Activated naive CD4-positive, alpha-beta T cell treated with anti-CD3 and anti-CD28 coated beads, Interleukin-2, amount 10 ng/mL, durations not matched to agents 7 days and 5 days (primary cell): ENCODE data around the gene FARS2.
A peak's percentile ranks its signal among the peaks of the same experiment; 100 is the strongest.

Source experiments
- CTCF ChIA-PET: fragments of 350-600 bp; sonication (Branson Sonifier 250); formaldehyde crosslinking; loops from one replicate; lab custom pipeline; 2021; ENCODE audit warnings: antibody characterized with exemption; lab: Charles Lee
- DNase-seq: peaks from one replicate; pipeline ENCODE4 v3.0.0-alpha.2; 2020
- H3K27ac Mint-ChIP-seq: one replicate; pipeline ENCODE4 v1.8.0; 2021; ENCODE audit warnings: mild to moderate bottlenecking, moderate library complexity, mixed read lengths
- H3K27me3 Mint-ChIP-seq: one replicate; pipeline ENCODE4 v1.8.0; 2021; ENCODE audit warnings: mild to moderate bottlenecking, mixed read lengths
- H3K36me3 Mint-ChIP-seq: one replicate; pipeline ENCODE4 v1.8.0; 2021; ENCODE audit warnings: mixed read lengths
- H3K4me1 Mint-ChIP-seq: one replicate; pipeline ENCODE4 v1.8.0; 2021; ENCODE audit warnings: mixed read lengths
- H3K4me3 Mint-ChIP-seq: one replicate; pipeline ENCODE4 v1.8.0; 2021; ENCODE audit warnings: mild to moderate bottlenecking, moderate library complexity, mixed read lengths
- H3K9me3 Mint-ChIP-seq: one replicate; pipeline ENCODE4 v1.8.0; 2021; ENCODE audit warnings: mixed read lengths

The FARS2 gene

DNA sequence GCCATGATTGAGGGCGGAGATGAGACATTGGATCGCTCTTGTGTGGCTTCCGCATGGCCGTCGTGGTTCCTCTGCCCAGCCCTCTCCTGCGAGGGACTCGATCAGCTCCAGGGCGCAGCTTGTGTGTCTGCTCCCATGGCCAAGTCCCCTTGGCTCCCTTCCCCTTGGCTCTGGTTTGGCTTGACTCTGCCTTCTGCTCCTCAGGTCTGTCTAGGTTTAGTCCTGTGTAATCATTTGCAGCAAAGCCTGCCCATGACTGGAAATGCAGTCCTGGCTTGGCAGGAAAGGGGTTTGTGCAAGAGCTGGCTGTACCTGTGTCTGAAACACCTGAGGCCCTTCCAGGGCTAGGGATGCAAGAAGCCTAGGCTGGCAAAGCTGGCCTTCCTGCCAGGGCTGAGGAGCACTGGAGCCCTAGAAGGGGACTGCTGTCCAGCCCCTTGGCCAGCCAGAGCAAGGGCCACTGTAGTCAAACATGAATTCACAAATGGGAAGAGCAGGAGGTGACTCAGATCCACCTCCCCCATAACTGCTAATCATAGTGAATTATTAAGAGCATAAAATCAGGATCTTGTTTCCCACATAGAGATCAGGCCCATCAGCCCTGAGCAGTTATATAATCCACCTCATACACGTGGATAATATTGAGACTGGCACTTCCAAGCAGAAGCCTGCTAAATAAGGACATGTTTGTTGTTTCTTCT lies 196.8 kb downstream of the FARS2 start:
- H3K27me3 Mint-ChIP-seq, result no peaks in the 10 kb centered on the region
- CTCF ChIA-PET, result interaction anchor here (1.0 kb wide), 1 partner anchor 13 kb away, joined by 4 read pairs; no protein-coding TSS in a partner anchor
- peaks cover 10% of the 10 kb centered on the region for H3K4me1 Mint-ChIP-seq
- DNase-seq, result no peak
- H3K36me3 Mint-ChIP-seq, result no peaks in the 10 kb centered on the region
- H3K4me3 Mint-ChIP-seq, result no peak overlapping the region
- H3K27ac Mint-ChIP-seq, result no peak overlapping the region
- H3K9me3 Mint-ChIP-seq, result no peaks in the 10 kb centered on the region

DNA sequence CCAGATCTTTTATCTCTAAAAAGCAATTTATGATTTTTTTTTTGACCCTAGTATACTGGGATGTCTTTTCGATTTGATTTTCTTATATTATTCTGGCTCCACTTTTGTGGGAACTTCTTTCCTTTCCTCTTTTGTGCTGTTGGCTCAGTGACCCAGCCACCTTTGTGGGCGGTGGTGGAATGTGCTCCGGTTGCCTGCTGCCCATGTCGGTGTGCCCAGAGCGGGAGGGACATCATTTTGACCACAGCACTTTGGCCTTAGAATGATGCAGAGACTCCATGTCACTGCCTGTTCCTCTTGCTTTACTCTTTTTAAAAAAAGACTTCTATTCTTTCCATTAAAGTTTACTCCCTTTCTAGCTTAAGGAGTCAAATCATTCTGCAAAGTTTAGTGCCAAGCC lies 198.0 kb downstream of the FARS2 start:
- Mint-ChIP-seq H3K4me3 (no peak overlapping the region), H3K4me1 (peaks cover 10% of the 10 kb centered on the region), H3K9me3 (no peaks in the 10 kb centered on the region), H3K27ac (no peak overlapping the region), H3K27me3 (no peaks in the 10 kb centered on the region), H3K36me3 (no peaks in the 10 kb centered on the region)
- CTCF ChIA-PET, result no interaction called here
- no peak for DNase-seq

DNA sequence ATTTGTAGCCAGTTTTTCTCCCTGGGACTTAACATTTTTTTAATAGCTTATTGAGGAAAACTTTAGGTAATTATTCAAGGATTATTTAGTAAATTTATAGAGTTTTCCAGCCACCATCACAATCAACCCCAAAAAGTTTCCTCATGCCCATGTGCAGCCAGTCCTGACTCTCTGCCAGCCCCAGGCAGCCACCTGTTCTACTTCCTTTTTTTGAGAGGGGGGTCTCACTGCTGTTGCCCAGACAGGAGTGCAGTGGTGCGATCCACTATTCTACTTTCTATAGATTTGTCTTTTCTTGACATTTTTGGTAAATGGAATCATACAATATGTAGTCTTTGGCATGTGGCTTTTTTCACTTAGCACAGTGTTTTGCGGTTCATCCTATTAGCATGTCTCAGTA lies 200.1 kb downstream of the FARS2 start:
- CTCF ChIA-PET, result interaction anchor here (0.7 to 1.1 kb wide), 2 partner anchors 10 to 170 kb away, joined by 3 to 5 read pairs; no protein-coding TSS in a partner anchor
- peaks cover 10% of the 10 kb centered on the region for H3K4me1 Mint-ChIP-seq
- no peaks in the 10 kb centered on the region for H3K27me3 Mint-ChIP-seq
- H3K36me3 Mint-ChIP-seq, result no peaks in the 10 kb centered on the region
- H3K27ac Mint-ChIP-seq, result no peak overlapping the region
- no peaks in the 10 kb centered on the region for H3K9me3 Mint-ChIP-seq
- DNase-seq, result no peak
- no peak overlapping the region for H3K4me3 Mint-ChIP-seq

DNA sequence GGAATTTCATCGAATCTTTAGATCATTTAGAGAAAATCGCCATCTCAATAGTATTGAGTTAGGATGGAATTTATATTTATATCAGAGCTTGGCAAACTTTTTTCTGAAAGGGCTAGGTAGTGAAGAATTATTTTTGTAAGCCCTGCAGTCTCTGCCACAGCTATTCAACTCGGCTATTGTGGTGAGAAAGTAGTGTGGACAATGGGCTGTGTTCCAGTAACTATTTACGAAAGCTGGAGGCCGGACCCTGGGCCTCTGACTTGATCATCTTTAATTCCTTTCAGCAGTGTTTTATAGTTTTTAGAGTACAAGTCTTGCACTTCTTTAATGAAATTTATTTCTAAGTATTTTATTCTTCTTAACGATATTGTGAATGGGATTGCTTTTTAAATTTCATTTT lies 201.5 kb downstream of the FARS2 start:
- DNase-seq, result no peak
- H3K4me1 Mint-ChIP-seq, result peaks cover 10% of the 10 kb centered on the region
- H3K4me3 Mint-ChIP-seq, result no peak overlapping the region
- CTCF ChIA-PET, result interaction anchor here (0.6 kb wide), 1 partner anchor 388 kb away, joined by 3 read pairs; no protein-coding TSS in a partner anchor
- H3K27ac Mint-ChIP-seq, result no peak overlapping the region
- no peaks in the 10 kb centered on the region for H3K9me3 Mint-ChIP-seq
- H3K36me3 Mint-ChIP-seq, result no peaks in the 10 kb centered on the region
- no peaks in the 10 kb centered on the region for H3K27me3 Mint-ChIP-seq

DNA sequence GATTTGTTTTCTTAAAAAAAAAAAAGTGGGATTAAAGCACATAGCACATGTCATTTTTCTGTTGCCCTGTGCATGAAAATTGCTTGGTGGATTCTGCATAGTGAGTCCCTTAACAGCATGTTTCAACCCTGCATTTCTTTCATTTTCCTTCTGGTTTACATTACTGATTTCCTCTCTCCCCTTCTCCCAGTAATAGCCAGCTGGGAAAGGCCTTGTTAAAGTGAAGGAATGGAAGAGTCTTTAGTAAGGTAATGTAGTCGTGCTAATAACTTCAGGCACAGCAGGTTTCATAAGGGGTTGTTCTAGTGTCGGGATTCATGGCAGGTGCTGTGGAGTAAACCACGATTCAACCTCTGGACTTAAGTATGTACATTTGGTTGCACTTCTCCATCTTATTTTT lies 202.4 kb downstream of the FARS2 start:
- no peak for DNase-seq
- Mint-ChIP-seq H3K27ac (no peak overlapping the region), H3K4me3 (no peak overlapping the region), H3K27me3 (no peaks in the 10 kb centered on the region), H3K36me3 (no peaks in the 10 kb centered on the region), H3K4me1 (peaks cover 10% of the 10 kb centered on the region), H3K9me3 (no peaks in the 10 kb centered on the region)
- CTCF ChIA-PET, result no interaction called here

DNA sequence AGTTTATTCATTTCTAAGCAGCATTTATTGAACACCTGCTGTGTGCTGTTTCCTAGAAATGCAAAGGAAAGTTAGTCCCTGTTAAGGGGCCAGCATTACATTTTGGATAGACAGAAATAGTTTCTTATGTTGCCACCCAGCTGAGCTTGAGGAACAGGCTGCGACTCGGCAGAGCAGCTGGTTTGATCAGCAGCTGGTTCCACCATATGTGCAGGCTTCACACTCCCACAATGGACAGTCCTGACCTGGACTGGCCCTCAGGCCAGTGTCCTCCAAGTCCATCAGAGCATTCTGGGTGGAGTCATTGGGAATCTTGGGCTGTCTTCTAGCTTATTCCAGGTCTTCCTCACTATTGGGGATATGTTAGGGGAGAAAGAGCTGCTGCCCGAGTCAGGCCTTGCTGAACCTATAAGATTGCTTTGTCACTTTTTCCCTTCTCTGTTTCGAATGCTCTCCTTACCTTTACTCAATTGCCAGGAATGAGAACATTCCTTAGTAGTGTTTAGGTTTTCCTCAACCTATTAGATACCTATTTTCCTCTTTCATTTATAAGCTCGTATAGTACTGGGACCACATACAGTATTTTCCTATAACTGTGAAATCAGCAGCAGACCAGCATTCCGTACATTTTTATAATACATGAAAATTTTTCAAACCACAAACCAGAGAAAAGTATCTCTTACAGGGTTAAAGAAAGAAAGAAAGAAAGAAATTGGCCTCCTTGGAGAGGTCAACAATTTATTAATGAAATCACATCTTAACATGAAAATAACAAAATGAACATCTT lies 203.0 kb downstream of the FARS2 start:
- H3K27me3 Mint-ChIP-seq, result no peaks in the 10 kb centered on the region
- no peak for DNase-seq
- CTCF ChIA-PET, result no interaction called here

DNA sequence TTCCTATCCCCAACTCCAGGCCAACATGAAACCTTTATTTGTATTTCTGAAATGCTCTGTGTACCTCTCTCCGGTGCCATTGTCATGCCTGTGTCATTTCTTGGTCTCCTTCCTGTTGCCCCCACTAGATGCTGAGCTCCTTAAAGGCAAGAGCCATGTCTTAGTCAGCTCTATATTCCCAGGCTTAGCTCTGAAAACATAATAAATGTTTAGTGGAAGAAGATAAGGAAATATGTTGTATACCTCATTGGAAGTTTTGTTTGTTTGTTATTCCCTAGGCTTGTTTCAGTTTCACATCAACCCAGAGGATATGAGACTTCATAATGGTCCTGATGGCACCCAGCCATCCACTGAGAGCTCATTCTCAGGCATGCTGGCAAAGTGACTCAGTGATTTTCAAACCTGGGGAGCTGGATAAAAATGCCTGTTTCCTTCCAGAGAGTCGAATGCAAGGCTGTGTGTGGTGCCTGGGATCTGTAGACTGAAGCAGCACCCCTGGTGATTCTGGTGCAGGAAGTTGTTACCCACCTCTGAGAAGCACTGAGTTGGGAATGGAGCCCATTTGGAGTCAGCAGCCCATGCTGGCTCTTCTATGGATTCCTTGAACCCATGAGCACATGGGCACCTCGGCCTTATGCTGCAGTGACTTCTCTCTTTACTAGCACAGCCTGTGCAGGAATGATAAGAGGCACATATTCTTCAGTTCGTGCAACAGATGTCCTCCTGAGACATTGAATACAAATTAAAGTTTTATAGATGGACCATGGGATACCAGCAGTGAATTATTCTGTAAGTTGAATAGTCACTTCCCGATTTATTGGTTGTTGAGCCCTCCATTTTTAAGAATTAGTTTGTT lies 205.2 kb downstream of the FARS2 start:
- Mint-ChIP-seq H3K27me3 (no peaks in the 10 kb centered on the region), H3K9me3 (no peaks in the 10 kb centered on the region), H3K36me3 (no peaks in the 10 kb centered on the region), H3K4me3 (no peak overlapping the region), H3K27ac (no peak overlapping the region), H3K4me1 (no peaks in the 10 kb centered on the region)
- CTCF ChIA-PET, result no interaction called here
- no peak for DNase-seq

More for the DNA sequence above, 203.0 kb downstream of the FARS2 start:
- Mint-ChIP-seq H3K4me1 (peaks cover 10% of the 10 kb centered on the region), H3K4me3 (no peak overlapping the region), H3K36me3 (no peaks in the 10 kb centered on the region), H3K9me3 (no peaks in the 10 kb centered on the region), H3K27ac (no peak overlapping the region)

DNA sequence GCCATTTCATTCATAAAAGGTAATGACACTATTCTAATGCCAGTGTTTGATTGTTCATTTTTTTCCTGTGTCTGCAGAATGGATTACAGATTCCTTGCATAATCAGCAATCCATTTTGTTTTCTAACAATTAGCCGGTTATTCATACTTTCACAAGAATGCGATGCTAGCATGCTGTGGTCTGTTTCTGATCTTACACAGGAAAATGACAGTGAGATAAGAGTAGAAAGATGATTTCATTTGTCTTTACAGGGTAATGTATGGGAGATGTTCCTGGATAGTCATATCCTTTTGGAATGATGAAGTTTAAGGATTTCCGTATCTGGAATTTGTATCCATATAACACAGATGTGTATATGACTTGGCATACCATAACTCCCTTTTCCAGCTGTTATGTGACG lies 207.3 kb downstream of the FARS2 start:
- no peaks in the 10 kb centered on the region for H3K4me1 Mint-ChIP-seq
- H3K9me3 Mint-ChIP-seq, result no peaks in the 10 kb centered on the region
- H3K36me3 Mint-ChIP-seq, result no peaks in the 10 kb centered on the region
- H3K27ac Mint-ChIP-seq, result no peak overlapping the region
- H3K27me3 Mint-ChIP-seq, result no peaks in the 10 kb centered on the region
- CTCF ChIA-PET, result no interaction called here
- no peak overlapping the region for H3K4me3 Mint-ChIP-seq
- no peak for DNase-seq

DNA sequence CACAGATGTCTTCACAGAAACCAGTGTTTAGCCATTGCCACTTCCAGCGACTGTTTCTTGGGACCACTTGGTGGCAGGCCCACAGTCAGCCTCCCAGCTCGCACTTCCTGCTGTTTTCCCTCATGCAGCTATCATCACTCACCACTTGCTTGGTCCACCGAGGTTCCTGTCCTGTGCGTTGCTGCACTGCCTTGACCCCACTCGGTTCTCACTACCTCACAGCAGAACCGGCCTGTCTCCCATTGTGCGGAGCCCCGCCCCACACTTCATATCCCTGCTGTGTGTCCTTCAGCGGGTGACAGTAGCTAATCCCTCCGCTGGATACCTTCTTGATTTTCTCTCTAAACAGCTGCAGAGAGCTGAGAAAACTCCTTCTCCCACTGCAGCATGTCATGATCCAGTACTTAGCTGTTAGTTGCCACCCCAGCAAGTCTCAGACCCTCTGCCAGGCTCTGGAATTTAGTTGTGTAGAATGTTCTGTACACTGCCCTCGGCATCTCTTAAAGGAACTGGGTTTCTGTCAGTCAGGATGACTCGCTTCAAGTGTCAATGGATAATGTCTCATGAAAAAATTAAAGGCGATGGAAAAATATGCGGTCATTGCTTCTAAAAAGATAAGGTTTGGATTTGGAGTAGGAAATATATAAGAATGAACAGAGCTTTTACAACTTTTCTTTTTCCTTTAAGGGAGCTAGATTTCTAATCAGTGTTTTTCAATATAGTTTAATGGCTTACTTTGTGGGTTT lies 208.0 kb downstream of the FARS2 start:
- H3K4me1 Mint-ChIP-seq, result no peaks in the 10 kb centered on the region
- DNase-seq, result no peak
- H3K9me3 Mint-ChIP-seq, result no peaks in the 10 kb centered on the region
- no peak overlapping the region for H3K4me3 Mint-ChIP-seq
- no peak overlapping the region for H3K27ac Mint-ChIP-seq
- CTCF ChIA-PET, result interaction anchor here (0.9 to 1.3 kb wide), 2 partner anchors 317 to 525 kb away, joined by 3 read pairs; no protein-coding TSS in a partner anchor
- no peaks in the 10 kb centered on the region for H3K36me3 Mint-ChIP-seq
- no peaks in the 10 kb centered on the region for H3K27me3 Mint-ChIP-seq

DNA sequence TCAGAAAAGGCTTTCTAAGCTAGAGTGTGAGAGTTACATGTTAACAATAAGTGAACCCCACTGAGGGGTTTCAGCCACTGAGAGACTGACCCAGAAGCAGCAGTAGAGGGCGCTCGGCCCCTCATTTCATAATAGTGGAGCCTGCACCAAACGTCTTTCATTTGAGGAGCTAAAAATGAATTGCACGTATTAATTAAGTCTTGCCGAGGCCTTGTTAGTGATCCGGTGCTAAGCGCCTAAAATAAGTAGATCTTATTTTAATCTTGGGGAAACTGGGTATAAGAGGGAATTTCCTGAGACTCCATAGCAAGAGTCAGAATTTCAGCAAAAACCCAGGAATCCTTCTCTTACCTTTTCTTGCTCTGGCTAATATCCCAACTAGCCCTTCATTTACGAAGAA lies 209.7 kb downstream of the FARS2 start:
- no peaks in the 10 kb centered on the region for H3K9me3 Mint-ChIP-seq

DNA sequence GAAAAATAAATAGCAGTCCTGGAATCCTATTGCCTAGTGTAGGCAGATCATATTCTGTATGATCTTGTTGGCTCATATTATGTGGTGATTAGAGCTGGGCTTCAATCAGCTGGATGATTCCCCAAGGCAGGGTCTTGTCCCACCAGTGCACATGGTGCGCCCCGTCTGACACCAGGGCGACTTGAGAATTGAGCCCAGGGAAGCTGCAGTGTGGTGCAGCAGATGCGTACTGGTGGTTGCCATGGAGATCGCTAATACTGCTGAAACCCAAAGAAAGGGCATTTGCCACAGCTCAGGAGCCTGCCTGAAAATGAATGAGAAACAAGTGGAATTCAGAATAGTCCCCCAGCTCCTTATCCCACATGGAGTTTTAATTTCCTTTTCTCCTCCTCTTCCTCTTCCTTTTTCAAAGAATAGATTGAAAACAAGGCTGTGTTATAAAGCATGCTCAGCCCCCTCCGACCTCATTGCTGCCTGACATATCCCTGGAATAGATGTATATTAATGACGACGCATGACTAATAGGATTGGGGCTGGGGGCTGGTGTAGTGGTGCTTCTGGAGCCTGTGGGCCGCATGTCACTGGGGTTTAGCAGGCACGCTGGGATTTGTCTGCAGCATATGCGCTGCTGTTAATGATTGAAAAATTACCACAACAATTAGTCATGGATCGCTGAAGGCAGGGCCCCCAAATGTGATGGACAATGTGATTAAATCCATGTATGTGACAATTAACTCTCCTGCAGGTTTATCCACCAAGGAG lies 210.5 kb downstream of the FARS2 start:
- Mint-ChIP-seq H3K27ac (no peak overlapping the region), H3K27me3 (no peaks in the 10 kb centered on the region), H3K4me3 (no peak overlapping the region), H3K4me1 (peaks cover 5% of the 10 kb centered on the region), H3K9me3 (no peaks in the 10 kb centered on the region), H3K36me3 (no peaks in the 10 kb centered on the region)
- CTCF ChIA-PET, result interaction anchor here (0.6 to 1.7 kb wide), 30 partner anchors 11 to 1075 kb away, joined by 3 to 12 read pairs (median 4); no protein-coding TSS in a partner anchor
- DNase-seq, result no peak

More for the DNA sequence above, 209.7 kb downstream of the FARS2 start:
- no peak overlapping the region for H3K4me3 Mint-ChIP-seq
- DNase-seq, result peak; percentile 83
- CTCF ChIA-PET, result interaction anchor here (0.6 to 1.7 kb wide), 28 partner anchors 10 to 1076 kb away, joined by 3 to 12 read pairs (median 4); no protein-coding TSS in a partner anchor
- H3K36me3 Mint-ChIP-seq, result no peaks in the 10 kb centered on the region
- H3K27ac Mint-ChIP-seq, result no peak overlapping the region
- H3K4me1 Mint-ChIP-seq, result peaks cover 5% of the 10 kb centered on the region
- H3K27me3 Mint-ChIP-seq, result no peaks in the 10 kb centered on the region

DNA sequence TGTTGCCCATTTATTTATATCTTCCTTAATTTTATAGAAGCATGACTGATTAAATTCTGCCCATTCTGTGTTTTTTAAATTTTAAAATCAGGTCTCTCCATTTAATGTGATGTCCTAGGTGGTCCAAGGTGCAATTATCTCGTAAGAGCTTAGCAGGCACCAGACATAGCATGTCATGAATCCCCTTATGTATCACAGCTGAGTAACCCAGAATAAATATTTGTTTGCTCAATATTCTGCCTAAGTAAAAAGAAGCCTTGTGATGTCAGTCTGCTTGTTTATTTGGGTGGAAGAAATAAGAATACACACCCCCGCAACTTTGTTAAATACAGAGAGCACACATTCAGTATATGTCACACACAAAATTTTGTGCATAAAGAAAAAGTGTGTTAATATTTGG lies 211.3 kb downstream of the FARS2 start:
- no peaks in the 10 kb centered on the region for H3K36me3 Mint-ChIP-seq
- no peaks in the 10 kb centered on the region for H3K27me3 Mint-ChIP-seq
- no peak overlapping the region for H3K4me3 Mint-ChIP-seq
- no peaks in the 10 kb centered on the region for H3K9me3 Mint-ChIP-seq
- no peak for DNase-seq
- no peak overlapping the region for H3K27ac Mint-ChIP-seq
- peaks cover 5% of the 10 kb centered on the region for H3K4me1 Mint-ChIP-seq
- CTCF ChIA-PET, result interaction anchor here (0.6 kb wide), 1 partner anchor 198 kb away, joined by 3 read pairs; no protein-coding TSS in a partner anchor

DNA sequence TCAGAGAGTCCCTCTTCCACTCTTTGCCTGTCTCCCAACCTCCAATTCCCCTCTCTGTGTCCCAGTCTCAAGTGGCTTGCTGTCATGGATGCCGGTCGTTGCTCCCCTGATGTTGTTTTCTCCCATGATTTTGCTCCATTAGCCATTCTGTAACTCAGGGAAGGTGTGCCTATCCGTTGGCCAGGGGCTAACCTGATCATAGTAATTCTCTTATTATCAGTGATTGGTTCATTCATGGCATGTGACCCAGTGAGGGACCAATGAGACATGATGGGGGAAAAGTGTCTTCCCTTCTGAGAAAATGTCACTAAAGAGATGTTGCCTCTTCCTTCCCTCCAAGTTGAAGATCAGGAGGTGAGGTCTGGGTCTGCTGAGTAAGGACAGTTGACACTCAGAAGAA lies 214.5 kb downstream of the FARS2 start:
- no peaks in the 10 kb centered on the region for H3K27me3 Mint-ChIP-seq
- H3K9me3 Mint-ChIP-seq, result no peaks in the 10 kb centered on the region
- H3K27ac Mint-ChIP-seq, result no peak overlapping the region
- no peak for DNase-seq
- H3K4me1 Mint-ChIP-seq, result peaks cover 5% of the 10 kb centered on the region
- CTCF ChIA-PET, result no interaction called here
- no peaks in the 10 kb centered on the region for H3K36me3 Mint-ChIP-seq
- H3K4me3 Mint-ChIP-seq, result no peak overlapping the region
